Glomerular endothelial cell (primary cell): Measurements from ENCODE around the gene JMJD6. TPM values are rescaled to one million over a fixed set of nuclear protein-coding genes. Genes with fewer than 3 reads are reported as not detected.

ENCODE experiments used
- DNase-seq: peaks from one replicate; pipeline ENCODE4 v3.0.0-alpha.2; 2011; ENCODE audit warnings: low read depth, low spot score; ENCODE audit errors: extremely low read depth
- total RNA-seq: library from RNA; depleted of rRNA; stranded (reverse); fragments of >200 nt; gene quantifications from 2 replicates; pipeline ENCODE4 v1.2.3, GENCODE V29; 2015

The JMJD6 gene
- total RNA-seq, 1 donor from 2014 or later, result 27.2 TPM

DNA sequence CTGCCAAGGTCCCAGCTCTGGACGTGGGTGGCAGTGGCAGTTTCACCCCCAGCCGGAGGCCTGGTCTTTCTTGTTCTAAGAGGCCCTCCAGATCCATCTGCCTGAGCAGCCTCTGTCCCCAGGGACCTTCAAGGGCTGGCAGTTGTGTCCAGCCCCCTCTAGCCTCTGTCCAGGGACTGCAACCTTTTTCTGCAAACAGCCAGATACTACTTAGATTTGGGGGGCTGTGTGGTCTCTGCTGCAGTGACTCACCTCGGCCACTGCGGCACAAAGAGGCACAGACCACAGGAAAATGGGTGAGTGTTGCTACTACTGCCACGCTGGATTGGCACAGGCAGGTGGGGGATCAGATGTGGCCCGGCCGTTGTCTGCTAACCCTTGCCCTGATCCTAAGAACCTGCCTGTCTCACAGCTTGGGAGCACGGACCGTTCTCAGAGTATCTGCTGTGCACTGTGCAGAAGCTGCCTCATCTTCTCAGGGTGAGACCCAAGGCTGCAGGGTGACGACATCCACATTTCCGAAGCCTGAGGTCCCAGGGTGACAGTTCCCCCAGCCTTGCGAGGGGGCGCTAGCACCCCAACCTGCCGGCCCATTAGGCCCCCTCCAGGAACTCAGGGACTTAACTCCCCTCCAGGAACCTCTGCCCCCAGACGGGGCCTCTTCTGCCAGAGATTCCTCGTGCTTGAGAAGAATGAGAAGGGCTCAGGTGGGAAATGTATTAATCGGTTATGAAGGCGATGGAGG, 43.2 kb downstream of the JMJD6 start:
- DNase-seq, result no peak

DNA sequence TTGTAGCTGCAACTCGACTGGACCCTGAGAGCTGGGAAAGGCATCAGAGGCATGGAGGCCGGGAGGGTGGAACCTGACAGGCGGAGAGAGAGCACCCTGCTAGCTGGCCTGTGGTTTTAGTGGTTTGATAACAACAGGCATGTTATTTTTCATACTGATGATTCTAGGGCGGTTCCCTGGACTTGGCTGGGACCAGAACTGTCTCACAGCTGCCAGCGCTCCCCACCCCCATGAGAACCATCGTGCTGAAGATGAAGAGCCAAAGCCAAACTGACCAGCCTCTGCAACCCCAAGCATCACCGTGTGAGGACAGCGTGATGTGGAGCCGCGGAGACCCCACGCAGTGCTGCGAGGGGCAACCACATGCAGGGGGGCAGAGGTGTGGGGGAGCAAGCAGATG, 44.1 kb downstream of the JMJD6 start:
- DNase-seq, result no peak

DNA sequence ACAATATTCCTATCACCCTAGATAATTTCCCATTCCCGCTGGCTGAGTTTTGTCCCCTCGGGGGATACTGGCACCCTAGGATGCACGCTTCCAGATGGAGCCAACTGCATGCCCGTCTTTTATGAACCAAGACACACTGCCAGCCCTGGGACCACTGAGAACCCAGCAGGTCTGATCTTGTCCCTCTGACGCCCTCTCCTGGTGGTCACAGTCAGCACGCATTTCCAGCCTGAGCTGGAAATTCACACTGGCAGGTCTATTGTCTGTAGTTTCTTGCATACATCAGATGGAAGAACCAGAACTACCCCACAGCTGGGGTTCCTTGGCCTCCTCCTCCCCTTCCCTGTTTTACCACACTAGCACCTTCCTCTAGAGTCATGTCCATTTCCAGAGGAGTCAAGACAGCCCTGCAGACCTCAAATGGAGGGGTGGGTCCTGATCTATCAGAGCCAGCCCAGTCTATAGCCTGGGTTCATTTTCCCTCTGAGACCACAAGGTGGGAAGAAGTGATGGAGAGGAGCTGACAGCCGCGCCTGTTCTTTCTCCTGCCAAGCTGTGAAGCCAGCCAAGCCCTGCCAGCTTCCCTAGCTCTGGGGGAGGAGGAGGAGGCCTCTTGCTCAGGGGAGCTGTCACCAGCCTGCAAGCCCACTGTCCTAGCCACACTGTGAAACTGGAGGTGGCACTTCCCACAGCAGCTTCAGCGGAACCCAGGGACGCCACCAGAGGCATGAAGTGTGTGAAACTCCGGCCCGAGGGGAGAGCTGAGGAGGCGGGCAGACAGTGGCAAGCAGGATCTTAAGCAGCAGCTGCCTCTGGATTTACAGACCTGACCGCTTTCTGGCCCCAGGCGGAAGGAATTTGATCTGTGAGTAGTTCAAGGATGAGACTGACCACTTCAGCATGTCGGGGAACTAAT, 44.9 kb downstream of the JMJD6 start:
- DNase-seq, result no peak

DNA sequence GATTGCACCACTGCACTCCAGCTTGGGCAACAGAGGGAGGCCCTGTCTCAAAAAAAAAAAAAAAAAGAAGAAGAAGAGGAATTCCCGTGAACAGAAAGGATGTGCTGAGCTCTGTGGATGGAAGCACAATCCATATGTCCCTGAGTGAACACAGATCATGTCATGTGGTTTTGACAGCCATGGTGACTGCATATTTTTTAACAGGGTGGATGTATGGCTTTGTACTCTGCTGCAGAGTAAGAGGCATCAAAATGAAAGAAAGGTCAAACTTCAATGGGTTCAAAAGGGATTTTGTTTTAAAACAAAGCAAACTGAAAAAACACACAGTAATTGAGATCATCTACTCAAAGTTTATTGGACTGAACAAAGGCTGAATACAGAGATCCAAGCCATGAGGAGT, 47.2 kb downstream of the JMJD6 start:
- no peak for DNase-seq

DNA sequence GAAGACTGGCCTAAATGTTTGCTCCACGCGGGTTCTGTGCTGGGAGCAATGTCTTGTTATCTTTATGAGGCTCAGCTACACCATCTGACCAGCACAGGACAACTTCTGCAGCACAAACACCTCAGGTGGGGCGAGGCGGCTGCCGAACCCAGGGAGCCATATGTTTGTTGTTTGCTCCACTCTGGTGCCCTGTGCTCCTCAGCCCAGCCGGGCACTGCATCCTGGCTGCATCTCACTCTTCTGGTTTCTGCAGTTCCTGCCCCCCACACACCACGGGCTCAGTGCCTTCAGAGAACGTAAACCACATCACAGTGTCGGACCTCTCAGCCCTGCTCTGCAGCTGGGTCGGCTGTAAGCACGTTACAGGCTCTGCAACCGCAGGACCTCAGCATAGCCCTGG, 48.1 kb downstream of the JMJD6 start:
- no peak for DNase-seq

DNA sequence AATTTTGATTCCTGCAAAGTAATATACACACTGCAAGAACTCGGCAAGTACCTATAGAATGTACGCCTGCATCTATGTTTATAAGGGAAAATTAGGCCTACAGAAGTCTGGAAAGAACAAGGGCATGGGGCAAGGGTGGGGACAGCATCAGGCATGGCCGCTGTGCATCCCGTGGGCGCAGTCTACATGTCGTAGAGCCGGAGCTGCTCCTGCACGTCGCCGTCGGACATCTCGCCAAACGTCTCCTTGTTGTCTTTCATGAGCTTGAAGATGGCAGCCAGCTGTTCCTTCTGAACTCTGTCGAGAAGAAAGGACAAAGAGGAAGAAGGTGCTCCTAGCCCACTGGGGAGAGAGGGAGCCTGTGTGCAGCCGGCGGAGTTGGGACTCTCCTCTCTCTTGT, 49.0 kb downstream of the JMJD6 start:
- no peak for DNase-seq

DNA sequence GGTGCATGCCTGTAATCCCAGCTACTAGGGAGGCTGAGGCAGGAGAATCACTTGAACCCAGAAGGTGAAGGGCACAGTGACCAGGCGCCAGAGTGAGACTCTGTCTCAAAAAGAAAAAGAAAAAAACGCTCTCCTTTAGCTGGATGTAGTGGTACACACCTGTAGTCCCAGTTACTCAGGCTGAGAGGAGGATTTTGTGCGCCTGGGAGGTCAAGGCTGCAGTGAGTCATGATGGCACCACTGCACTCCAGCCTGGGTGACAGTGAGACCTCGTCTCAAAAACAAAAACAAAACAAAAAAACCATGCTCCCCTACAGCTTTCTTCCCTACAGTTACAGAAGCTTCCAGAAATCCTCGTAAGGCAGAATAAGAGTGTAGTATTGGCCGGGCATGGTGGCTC, 49.8 kb downstream of the JMJD6 start:
- no peak for DNase-seq

DNA sequence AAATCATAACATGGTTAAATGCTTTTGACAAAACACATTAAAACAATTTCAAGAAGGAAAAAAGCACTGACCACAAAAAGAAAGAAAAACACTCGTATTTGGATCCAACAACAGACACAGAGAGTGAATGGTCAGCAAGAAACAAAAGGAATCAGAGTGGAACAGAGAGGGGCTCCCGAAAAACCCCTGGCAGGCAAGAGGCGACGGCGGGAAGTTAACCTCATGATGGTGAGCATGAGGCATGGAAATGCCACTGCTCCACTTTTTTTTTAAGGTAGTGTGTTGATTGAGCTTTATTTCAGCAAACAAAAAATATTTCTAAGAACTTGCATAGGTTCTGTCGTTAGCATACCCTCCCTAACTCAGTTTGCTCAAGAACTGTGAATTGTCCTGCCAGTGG, 50.8 kb downstream of the JMJD6 start:
- no peak for DNase-seq

DNA sequence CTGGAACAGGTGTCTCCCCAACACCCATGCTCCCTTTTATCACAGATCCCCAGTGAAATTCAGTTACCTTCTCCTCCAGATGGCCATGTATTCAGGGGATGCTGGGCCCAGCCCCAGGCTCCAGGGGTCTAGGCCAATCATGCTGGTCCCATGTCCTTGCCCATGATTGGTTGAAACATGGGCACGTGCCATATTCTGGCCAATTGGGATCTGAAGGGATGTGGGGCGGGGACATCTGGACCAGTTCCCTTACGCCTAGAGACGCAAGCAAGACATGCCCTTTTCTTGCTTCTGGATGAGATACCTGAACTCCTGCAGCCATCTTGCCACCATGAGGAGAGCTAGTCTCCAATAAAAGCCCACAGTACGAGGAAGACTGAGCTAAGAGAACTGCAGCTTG, 51.8 kb downstream of the JMJD6 start:
- no peak for DNase-seq

DNA sequence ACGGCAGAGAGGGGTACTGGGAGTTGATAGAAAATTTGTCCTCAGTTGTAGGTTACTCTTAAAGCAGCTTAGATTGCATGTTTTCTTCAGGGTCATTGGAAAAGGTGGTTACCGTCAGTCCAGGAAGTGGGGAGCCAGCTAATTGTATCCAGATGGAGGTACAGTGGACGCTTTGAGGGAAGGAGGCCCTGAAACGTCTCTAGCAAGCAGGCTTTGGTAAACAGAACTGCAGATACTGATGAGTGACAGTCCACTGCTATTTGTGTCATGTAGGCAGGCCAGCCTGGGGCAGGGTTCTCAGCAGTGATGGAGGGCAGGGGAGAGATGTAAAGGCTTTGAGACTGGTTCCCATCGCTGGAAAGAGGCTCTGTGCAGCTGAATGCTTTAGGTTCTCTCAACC, 52.7 kb downstream of the JMJD6 start:
- DNase-seq, result no peak

DNA sequence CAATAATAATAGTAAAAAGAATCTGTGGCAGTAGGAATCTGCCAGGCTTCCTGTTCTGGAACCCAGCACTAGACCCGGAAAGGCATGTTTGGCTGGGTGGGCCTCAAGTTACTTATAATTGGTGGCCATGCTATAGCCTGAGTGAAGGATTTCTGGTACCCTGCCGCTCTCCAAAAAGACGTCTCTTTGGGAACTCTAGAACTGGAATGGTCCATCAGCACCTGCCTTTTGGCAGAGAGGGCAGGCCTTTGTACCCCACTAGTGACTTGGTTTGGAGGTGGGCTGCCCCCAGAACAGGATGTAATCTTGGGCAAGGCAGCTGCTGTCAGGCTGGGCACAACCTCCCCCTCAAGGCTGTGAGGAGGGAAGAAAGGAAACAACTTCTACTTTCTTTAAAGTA, 53.5 kb downstream of the JMJD6 start:
- no peak for DNase-seq

DNA sequence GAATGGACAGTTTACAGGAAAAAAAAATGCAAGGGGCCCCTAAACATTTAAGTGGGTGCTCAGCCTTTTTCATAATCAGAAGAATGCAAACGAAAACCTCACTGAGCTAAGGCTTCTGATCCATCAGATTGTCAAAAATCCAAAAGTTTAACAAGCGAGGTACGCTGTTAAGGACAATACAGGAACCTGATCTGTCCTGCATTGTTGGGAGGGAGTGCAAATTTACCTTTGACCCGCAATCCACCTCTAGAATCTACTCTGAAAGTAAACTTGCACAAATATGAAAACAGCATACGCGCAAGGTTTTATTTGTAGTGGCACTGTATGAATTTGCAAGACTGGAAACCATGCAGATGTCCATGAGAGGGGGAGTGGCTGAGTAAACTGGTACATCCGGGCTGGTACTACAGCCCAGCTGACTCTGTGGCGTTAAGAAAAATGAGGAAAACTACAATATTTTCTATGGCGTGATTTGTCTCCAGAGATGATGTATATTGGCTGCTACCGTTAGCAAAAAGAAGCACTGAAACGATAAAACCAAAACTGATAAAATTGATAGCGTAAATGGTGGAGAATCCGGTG, 54.0 kb downstream of the JMJD6 start:
- no peak for DNase-seq

DNA sequence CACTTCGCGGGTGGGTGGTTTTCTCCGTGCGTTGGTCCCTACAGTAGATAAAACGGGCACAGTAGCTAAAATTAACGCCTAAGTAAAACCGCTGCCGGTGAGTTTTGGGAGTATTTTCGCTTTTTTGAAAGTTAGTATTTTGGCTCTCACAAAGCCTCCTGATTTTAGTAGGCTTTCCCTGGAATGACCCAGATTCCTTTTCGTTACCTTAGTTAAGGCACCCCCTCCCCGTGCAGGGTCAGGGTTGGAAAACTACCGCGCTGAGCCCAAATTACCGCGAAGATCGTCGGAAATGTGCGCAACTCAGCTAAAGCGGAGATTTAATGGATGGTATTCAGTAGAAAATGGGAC, 54.5 kb downstream of the JMJD6 start:
- no peak for DNase-seq

DNA sequence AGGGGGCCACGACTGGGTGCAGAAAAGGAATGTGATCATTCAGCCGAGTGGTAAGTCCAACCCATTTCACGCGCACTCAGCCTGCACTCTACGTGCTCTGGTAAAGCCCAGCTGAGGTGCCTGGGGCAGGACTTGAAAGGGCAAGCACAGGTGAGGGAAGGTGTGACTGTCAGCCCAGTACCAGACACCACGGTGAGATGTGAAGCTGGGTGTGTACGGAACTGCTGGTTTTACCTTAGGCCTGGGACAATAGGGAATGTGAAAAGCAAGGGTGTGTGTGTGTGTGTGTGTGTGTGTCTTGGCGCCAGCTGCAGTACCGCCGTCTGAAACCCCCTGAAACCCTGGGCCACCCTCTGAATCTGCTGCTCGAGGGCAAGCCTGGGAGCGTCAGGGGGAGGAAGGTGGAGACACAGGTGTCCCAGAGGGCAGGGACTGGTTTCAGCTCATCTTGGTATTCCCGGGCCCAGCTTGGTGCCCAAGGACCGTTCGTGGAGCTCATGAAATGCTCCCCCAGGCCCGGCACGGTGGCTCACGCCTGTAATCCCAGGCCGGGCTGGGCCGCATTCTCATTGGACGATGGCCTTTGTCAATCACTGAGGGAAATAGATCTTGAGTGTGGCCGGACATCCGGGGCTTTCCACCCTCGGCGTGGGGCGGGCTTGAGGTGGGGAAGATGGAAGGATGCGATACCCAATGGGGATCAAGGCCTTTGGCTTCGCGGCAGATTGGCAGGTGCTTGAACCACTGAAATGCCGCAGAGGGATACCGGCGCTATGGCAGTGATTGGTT, 55.1 kb downstream of the JMJD6 start:
- DNase-seq, result peak; percentile 100

DNA sequence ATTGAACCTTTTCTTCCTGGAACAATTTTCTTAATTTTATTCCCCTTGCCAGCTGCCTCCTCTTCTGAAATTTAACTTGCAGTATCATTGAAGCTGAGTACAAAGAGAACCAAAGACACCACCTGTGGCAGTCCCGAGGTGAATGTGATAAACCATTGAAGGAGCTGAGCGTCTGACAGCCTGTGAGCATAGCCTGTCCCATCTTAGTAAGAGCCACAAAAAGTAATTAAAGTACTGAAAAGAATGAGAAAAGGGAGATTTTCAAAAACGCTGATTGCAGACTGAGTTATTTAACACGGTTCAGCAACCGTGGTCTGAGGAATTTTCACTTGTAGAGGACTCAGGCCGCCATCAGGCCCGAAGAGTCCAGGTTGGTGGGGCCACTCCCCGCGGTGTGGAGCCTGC, 55.7 kb downstream of the JMJD6 start:
- no peak for DNase-seq

DNA sequence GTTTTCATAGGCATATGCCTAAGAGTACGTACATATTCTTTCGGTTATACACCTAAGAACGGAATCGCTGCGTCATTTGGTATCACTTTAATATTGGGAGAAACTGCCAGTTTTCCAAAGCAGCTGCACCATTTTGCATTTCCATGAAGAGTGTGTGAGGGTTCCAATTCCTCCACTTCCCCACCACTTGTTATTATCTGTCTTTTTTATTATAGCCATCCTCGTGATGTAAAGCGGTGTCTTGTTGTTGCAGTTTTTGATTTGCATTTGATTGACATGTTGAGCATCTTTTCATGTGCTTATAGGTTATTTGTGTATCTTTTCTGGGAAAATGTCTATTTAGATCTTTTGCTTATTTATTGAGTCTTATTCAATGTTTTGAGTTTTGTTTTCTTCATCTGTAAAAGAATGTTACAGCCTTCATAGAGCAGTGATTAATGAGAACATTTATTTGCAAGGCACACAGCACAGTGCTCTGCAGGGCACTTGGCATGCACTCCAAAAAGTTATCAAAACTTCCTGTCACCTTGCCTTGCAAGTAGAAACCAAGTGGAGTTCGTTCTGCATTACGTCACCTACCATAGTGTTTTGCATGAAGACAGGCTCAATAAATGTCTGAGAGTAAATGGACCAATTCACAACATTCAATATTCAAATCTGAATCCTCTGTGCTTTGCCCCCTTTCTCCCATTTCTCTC, 56.2 kb downstream of the JMJD6 start:
- DNase-seq, result no peak
